Erythroblast (primary cell): Measurements from ENCODE around the gene CDC45.

Experiments used
- GATA1 ChIP-seq: IDR thresholded peaks from 2 replicates; pipeline ENCODE4 v1.6.1; 2011; ENCODE audit warnings: low read depth, mild to moderate bottlenecking, control low read depth, low read length, moderate library complexity
- POLR2A ChIP-seq: IDR thresholded peaks from 2 replicates; pipeline ENCODE4 v1.6.1; 2011; ENCODE audit warnings: mild to moderate bottlenecking, low read length

- TF ChIP-seq POLR2A = no peak
- TF ChIP-seq GATA1 = no peak
Observed at GRCh38 chr22:19498154-19498865, 18.6 kb downstream of the CDC45 start.
